K562 (cell line): Measurements from ENCODE around the gene SAMD8. TPM values are rescaled to one million over a fixed set of nuclear protein-coding genes. Genes with fewer than 3 reads are reported as not detected.

Experiments
- AFF1 ChIP-seq, 2 experiments: fragments of 450-650 bp; IDR thresholded peaks; 2 replicates each; pipeline ENCODE4 v1.6.1; 2018; ENCODE audit warnings: mild to moderate bottlenecking in 2 of 2, low read depth in 1 of 2; ENCODE audit not compliant: partially characterized antibody in 2 of 2
- E2F1 ChIP-seq: sonication (generic); formaldehyde crosslinking; IDR thresholded peaks from 2 replicates; pipeline ENCODE4 v1.8.1; 2023; ENCODE audit warnings: mild to moderate bottlenecking, missing genetic modification reagents, moderate library complexity
- FOXO4 ChIP-seq: fragments of 450-650 bp; formaldehyde crosslinking; IDR thresholded peaks from 2 replicates; pipeline ENCODE4 v1.4.0; 2020; ENCODE audit warnings: mild to moderate bottlenecking, moderate library complexity
- ILK ChIP-seq: fragments of 450-650 bp; IDR thresholded peaks from 2 replicates; pipeline ENCODE4 v1.6.1; 2016; ENCODE audit warnings: missing genetic modification characterization, low read depth, mild to moderate bottlenecking, missing compliant biosample characterization, moderate library complexity, borderline replicate concordance
- VEZF1 ChIP-seq: fragments of 200-800 bp; sonication (Bioruptor generic); IDR thresholded peaks from 2 replicates; pipeline ENCODE4 v1.6.1; 2017; ENCODE audit warnings: missing genetic modification characterization, missing compliant biosample characterization
- polyA plus RNA-seq, 8 experiments: library from polyadenylated mRNA; depleted of rRNA in 4 of 8; stranded (reverse) in 5 of 8; unstranded in 3 of 8; fragments of >200 nt; fragmentation: Nextera tagmentation in 2 of 8; fragmentation: Illumina TruSeq in 1 of 8; extraction: Ambion mirVana in 2 of 8; extraction: Trizol in 1 of 8; gene quantifications; 2 replicates each; pipeline versions ENCODE4 v1.2.1 to v1.2.3, GENCODE V29; 2011 to 2014; ENCODE audit warnings: inconsistent platforms in 1 of 8, missing spikeins in 1 of 8
- total RNA-seq, 7 experiments: library from RNA; depleted of rRNA in 6 of 7; stranded (reverse); fragments of >200 nt in 6 of 7; fragmentation: Illumina TruSeq in 2 of 7; extraction: Trizol in 2 of 7; gene quantifications; 2 replicates each; pipeline versions ENCODE4 v1.2.1 to v1.2.3, GENCODE V29; 2011 to 2021; ENCODE audit warnings: low replicate concordance in 1 of 7

The SAMD8 gene
- total and polyA plus RNA-seq, 9 of the 15 experiments (the other 6 are each of a cell fraction or from before 2014, with no cell fraction given), result 2.7 to 16.1 (median 6.2) TPM

- TF ChIP-seq E2F1 (CRISPR knock-in tag) (no peak), AFF1 (IDR thresholded peaks at IDR 0.05; ENCODE audit: low read depth in 1 of 2, partially characterized antibody in 2 of 2) (no peak), FOXO4 (CRISPR knock-in tag) (no peak), VEZF1 (CRISPR knock-in tag) (no peak), ILK (tag) (no peak)
Measured at GRCh38 chr10:75137533-75138438, 26.3 kb downstream of the SAMD8 start (continued).
